ENCODE measurements around the gene ENKUR. TPM values are rescaled to one million over a fixed set of nuclear protein-coding genes. Genes with fewer than 3 reads are reported as not detected.

The ENKUR gene
- total and polyA plus RNA-seq, 2 experiments from 2014 or later: 0.44 TPM; not detected in 1

DNA sequence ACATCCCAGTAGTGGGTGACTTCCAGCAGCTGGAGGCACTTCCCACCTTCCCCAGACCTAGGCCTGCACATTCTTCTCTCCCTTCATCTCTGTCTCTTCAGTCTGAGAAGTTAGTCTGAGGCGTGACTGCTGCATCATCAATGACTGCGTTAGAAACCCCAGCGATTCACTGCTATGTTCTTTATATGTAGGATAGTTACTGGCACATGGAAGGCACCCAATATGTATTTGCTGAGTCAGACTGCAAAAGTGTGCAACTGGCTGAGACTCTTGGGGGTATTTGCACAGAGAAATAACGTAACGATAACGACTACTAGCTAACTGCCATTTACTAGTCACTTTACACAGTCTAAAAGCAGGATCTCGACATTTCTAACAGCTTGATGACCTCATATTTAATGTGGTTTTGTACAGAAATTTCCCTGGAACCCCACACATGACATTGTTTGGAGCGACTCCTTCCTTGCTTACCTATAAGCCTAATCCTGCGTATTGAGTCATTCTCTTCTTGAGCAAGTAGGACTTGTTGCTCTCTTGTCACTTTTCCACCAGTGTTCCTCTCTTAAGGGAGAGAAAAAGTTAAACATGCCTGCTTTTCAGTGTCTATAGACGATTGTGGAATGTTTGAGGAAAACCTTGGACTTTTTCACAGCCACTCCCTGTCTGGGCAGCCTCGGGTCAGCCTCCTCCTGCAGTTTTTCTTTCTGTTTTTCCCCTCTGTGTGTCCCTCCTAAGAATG, 45.9 kb upstream of the ENKUR start:
- Mint-ChIP-seq H3K27me3 (ENCODE audit: insufficient read depth, low read depth, poor library complexity) (peaks cover 20% of the 10 kb centered on the region), H3K9me3 (no peaks in the 10 kb centered on the region), H3K4me1 (no peaks in the 10 kb centered on the region; the same call in 2 of the 3 replicates), H3K27ac (no peak overlapping the region), H3K4me3 (no peak overlapping the region), H3K36me3 (ENCODE audit: low read depth) (no peaks in the 10 kb centered on the region)
- H2AFZ ChIP-seq: no peak overlapping the region
- TF ChIP-seq ZNF331 (CRISPR knock-in tag; IDR thresholded peaks at IDR 0.05; ENCODE audit: low read depth) (no peak), POLR2AphosphoS5 (IDR thresholded peaks at IDR 0.05; ENCODE audit: low read depth) (no peak), ZNF114 (CRISPR knock-in tag; IDR thresholded peaks at IDR 0.05) (no peak), JUNB (IDR thresholded peaks at IDR 0.05; ENCODE audit: unreplicated experiment) (no peak)
- TF ChIP-seq, protein P1, sequence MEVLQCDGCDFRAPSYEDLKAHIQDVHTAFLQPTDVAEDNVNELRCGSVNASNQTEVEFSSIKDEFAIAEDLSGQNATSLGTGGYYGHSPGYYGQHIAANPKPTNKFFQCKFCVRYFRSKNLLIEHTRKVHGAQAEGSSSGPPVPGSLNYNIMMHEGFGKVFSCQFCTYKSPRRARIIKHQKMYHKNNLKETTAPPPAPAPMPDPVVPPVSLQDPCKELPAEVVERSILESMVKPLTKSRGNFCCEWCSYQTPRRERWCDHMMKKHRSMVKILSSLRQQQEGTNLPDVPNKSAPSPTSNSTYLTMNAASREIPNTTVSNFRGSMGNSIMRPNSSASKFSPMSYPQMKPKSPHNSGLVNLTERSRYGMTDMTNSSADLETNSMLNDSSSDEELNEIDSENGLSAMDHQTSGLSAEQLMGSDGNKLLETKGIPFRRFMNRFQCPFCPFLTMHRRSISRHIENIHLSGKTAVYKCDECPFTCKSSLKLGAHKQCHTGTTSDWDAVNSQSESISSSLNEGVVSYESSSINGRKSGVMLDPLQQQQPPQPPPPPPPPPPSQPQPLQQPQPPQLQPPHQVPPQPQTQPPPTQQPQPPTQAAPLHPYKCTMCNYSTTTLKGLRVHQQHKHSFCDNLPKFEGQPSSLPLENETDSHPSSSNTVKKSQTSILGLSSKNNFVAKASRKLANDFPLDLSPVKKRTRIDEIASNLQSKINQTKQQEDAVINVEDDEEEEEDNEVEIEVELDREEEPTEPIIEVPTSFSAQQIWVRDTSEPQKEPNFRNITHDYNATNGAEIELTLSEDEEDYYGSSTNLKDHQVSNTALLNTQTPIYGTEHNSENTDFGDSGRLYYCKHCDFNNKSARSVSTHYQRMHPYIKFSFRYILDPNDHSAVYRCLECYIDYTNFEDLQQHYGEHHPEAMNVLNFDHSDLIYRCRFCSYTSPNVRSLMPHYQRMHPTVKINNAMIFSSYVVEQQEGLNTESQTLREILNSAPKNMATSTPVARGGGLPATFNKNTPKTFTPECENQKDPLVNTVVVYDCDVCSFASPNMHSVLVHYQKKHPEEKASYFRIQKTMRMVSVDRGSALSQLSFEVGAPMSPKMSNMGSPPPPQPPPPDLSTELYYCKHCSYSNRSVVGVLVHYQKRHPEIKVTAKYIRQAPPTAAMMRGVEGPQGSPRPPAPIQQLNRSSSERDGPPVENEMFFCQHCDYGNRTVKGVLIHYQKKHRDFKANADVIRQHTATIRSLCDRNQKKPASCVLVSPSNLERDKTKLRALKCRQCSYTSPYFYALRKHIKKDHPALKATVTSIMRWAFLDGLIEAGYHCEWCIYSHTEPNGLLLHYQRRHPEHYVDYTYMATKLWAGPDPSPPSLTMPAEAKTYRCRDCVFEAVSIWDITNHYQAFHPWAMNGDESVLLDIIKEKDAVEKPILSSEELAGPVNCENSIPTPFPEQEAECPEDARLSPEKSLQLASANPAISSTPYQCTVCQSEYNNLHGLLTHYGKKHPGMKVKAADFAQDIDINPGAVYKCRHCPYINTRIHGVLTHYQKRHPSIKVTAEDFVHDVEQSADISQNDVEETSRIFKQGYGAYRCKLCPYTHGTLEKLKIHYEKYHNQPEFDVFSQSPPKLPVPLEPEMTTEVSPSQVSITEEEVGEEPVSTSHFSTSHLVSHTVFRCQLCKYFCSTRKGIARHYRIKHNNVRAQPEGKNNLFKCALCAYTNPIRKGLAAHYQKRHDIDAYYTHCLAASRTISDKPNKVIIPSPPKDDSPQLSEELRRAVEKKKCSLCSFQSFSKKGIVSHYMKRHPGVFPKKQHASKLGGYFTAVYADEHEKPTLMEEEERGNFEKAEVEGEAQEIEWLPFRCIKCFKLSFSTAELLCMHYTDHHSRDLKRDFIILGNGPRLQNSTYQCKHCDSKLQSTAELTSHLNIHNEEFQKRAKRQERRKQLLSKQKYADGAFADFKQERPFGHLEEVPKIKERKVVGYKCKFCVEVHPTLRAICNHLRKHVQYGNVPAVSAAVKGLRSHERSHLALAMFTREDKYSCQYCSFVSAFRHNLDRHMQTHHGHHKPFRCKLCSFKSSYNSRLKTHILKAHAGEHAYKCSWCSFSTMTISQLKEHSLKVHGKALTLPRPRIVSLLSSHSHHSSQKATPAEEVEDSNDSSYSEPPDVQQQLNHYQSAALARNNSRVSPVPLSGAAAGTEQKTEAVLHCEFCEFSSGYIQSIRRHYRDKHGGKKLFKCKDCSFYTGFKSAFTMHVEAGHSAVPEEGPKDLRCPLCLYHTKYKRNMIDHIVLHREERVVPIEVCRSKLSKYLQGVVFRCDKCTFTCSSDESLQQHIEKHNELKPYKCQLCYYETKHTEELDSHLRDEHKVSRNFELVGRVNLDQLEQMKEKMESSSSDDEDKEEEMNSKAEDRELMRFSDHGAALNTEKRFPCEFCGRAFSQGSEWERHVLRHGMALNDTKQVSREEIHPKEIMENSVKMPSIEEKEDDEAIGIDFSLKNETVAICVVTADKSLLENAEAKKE (CRISPR knock-in tag; IDR thresholded peaks at IDR 0.05): no peak
- TF ChIP-seq, protein P2, sequence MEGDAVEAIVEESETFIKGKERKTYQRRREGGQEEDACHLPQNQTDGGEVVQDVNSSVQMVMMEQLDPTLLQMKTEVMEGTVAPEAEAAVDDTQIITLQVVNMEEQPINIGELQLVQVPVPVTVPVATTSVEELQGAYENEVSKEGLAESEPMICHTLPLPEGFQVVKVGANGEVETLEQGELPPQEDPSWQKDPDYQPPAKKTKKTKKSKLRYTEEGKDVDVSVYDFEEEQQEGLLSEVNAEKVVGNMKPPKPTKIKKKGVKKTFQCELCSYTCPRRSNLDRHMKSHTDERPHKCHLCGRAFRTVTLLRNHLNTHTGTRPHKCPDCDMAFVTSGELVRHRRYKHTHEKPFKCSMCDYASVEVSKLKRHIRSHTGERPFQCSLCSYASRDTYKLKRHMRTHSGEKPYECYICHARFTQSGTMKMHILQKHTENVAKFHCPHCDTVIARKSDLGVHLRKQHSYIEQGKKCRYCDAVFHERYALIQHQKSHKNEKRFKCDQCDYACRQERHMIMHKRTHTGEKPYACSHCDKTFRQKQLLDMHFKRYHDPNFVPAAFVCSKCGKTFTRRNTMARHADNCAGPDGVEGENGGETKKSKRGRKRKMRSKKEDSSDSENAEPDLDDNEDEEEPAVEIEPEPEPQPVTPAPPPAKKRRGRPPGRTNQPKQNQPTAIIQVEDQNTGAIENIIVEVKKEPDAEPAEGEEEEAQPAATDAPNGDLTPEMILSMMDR (conservative IDR thresholded peaks at IDR 0.05; ENCODE audit: low read depth in 2 of 2): no peak
- TF ChIP-seq, protein P3, sequence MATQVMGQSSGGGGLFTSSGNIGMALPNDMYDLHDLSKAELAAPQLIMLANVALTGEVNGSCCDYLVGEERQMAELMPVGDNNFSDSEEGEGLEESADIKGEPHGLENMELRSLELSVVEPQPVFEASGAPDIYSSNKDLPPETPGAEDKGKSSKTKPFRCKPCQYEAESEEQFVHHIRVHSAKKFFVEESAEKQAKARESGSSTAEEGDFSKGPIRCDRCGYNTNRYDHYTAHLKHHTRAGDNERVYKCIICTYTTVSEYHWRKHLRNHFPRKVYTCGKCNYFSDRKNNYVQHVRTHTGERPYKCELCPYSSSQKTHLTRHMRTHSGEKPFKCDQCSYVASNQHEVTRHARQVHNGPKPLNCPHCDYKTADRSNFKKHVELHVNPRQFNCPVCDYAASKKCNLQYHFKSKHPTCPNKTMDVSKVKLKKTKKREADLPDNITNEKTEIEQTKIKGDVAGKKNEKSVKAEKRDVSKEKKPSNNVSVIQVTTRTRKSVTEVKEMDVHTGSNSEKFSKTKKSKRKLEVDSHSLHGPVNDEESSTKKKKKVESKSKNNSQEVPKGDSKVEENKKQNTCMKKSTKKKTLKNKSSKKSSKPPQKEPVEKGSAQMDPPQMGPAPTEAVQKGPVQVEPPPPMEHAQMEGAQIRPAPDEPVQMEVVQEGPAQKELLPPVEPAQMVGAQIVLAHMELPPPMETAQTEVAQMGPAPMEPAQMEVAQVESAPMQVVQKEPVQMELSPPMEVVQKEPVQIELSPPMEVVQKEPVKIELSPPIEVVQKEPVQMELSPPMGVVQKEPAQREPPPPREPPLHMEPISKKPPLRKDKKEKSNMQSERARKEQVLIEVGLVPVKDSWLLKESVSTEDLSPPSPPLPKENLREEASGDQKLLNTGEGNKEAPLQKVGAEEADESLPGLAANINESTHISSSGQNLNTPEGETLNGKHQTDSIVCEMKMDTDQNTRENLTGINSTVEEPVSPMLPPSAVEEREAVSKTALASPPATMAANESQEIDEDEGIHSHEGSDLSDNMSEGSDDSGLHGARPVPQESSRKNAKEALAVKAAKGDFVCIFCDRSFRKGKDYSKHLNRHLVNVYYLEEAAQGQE (IDR thresholded peaks at IDR 0.05; ENCODE audit: unreplicated experiment): no peak
- DNase-seq (ENCODE audit: low spot score) (no peak), ATAC-seq (no peak)
- no peaks in the 10 kb centered on the region for H3K4me1 ChIP-seq (ENCODE audit: insufficient read depth)
- no peaks in the 10 kb centered on the region for H4K20me1 ChIP-seq (replicated peaks; ENCODE audit: insufficient read depth)
- H3K4me2 ChIP-seq: no peak overlapping the region
- no peaks in the 10 kb centered on the region for H3K36me3 ChIP-seq (ENCODE audit: insufficient read depth)
- no peak overlapping the region for H3K27ac ChIP-seq (ENCODE audit: low read depth)
- no peak overlapping the region for H3K4me3 ChIP-seq
- no peaks in the 10 kb centered on the region for H3K9me2 ChIP-seq (ENCODE audit: insufficient read depth)
- peaks cover 19% of the 10 kb centered on the region for H3K27me3 ChIP-seq (ENCODE audit: insufficient read depth)
- no peaks in the 10 kb centered on the region for H3F3A ChIP-seq (replicated peaks; ENCODE audit: low read depth)
- H3K79me2 ChIP-seq (replicated peaks; ENCODE audit: insufficient read depth): no peaks in the 10 kb centered on the region

Data from GM23338 (cell line).